Fibroblast of upper back skin (primary cell): ENCODE measurements around the gene SH3BP5L.
"Not testable (repeated sequence)": the region's sequence is repeated elsewhere in the genome, so short reads cannot be mapped to it uniquely, and the experiment has no call there.

Experiments used
- DNase-seq: peaks from one replicate; pipeline ENCODE4 v3.0.0-alpha.2; 2013

The SH3BP5L gene

DNA sequence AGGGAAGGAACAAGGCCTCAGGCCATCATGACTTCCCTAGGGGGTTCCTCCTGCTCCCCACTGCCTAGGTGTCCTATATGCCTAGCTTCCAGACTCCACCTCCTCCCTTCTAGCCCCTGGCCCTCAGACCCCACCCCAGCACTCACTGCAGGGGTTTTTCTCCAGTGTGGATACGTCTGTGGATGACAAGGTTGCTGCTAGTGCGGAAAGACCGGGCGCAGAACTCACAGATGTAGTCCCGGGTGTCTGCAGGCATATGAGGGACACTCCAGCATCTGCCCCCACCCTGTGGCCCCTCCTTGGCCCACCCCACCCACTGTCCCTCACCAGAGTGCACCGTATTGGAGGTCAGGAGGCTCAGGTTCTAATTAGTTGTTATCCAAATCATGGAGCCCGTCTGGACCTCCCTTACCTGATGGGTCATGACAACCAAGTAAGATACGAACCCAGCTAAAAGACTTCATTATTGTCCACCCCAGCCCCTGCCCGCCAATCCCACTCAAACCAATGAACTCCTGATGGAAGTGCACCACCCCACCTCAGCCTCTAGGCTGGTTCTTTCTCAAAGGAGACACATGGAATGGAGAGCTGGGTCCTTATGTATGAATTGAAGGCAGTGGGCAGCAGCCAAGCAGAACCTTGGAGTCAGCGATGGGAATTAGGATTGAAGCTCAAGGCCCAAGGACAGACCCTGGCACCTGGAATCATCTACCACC, 25.0 kb upstream of the SH3BP5L start:
- DNase-seq: no peak

- no peak for DNase-seq
These were observed 24.4 kb upstream of the SH3BP5L start for GRCh38 chr1:248850124-248850523.

GRCh38 chr1:248849637-248850036, 23.9 kb upstream of the SH3BP5L start:
- no peak for DNase-seq

- DNase-seq: no peak
These were observed 23.4 kb upstream of the SH3BP5L start for GRCh38 chr1:248849152-248849551.

GRCh38 chr1:248848602-248849001, 22.9 kb upstream of the SH3BP5L start:
- no peak for DNase-seq

GRCh38 chr1:248847956-248848561, 22.3 kb upstream of the SH3BP5L start:
- no peak for DNase-seq

DNA sequence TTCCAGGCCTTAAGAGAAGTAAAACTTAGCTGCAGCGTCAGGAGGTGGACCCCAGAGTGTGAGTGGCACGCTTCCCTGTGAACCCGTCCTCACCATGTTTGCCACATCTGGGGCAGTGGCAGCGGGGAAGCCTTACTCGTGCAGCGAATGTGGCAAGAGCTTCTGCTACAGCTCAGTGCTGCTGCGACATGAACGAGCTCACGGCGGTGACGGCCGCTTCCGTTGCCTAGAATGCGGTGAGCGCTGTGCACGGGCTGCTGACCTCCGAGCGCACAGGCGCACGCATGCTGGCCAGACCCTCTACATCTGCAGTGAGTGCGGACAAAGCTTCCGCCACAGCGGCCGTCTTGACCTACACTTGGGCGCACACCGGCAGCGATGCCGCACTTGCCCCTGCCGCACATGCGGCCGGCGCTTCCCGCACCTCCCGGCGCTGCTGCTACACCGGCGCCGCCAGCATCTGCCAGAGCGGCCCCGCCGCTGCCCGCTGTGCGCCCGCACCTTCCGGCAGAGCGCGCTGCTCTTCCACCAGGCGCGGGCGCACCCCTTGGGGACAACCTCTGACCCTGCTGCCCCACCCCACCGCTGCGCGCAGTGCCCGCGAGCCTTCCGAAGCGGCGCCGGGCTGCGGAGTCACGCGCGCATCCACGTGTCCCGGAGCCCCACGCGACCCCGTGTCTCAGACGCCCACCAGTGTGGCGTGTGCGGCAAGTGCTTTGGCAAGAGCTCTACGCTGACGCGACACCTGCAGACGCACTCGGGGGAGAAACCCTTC, 21.7 kb upstream of the SH3BP5L start:
- DNase-seq: no peak

DNA sequence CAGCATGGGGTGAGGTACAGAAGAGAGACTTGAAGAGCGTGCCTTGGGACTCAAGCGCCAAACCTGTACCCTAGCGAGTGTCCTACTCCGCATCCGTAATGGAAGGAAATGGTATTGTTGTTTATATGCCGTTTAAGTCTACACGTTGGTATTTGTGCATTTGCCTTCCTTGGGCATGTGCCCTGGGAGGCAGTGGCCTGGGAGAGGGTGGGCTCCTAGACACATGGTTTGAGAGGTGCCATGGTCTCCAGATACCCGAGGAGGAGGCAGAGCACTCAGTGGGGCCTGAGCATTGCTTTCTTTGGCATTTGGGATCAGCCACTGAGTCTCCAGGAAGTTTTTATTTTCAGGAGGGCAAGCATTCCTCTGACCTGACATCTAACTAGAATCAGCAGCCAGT, 18.8 kb upstream of the SH3BP5L start:
- no peak for DNase-seq

GRCh38 chr1:248843687-248844086, 18.0 kb upstream of the SH3BP5L start:
- DNase-seq: no peak

GRCh38 chr1:248842781-248843331, 17.1 kb upstream of the SH3BP5L start:
- no peak for DNase-seq

- DNase-seq: peak; percentile 70
These were observed 16.1 kb upstream of the SH3BP5L start for GRCh38 chr1:248841702-248842395.

GRCh38 chr1:248840946-248841345, 15.2 kb upstream of the SH3BP5L start:
- DNase-seq: peak; percentile 32

GRCh38 chr1:248839168-248839555, 13.4 kb upstream of the SH3BP5L start:
- DNase-seq: no peak

DNA sequence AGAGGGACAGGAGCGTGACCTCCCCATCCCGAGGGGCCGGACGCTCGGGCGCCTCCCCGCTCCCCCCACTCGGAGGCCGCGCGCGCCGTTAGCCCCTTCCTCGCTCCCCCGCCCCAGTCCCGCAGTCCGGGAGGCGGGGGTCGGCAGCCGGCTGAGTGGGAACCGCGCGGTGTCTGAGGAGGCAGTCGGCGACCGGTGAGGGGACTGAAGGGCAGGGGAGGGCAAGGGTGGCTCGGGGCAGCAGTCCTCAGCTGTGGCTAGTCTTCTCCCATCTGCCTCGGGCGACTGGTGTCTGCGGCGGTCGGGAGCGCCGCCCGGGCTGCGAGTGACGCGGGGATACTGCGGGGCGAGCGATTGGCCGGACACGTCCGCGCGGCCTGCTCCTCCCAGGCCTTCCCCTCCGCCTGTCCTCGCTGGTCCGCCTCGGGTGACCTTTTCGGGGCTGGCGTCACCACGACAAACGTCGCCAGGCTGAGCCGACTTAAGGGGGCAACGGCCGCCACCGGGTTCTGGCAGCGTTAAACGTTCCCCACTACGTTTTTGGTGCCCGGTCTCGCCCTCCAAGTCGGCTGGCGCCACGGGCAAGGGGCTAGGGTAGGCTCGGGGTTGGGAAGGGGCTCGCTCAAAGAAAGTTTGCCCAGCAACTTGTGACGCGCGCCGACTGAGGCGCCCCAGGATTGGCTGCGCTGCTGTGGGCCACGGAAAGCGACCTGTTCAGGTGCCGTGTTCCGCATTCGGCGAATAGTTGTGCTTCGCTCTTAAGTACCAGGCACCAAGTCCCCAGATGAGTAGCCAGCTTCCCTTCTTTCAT, 12.8 kb upstream of the SH3BP5L start:
- DNase-seq: peak; percentile 77

GRCh38 chr1:248837781-248838356, 12.2 kb upstream of the SH3BP5L start, which contains the start of gene ZNF672:
ZNF672 (plus strand) TSS chr1:248838224; CDS start chr1:248847275, 9,051 bp downstream.
- DNase-seq: peak; percentile 97

DNA sequence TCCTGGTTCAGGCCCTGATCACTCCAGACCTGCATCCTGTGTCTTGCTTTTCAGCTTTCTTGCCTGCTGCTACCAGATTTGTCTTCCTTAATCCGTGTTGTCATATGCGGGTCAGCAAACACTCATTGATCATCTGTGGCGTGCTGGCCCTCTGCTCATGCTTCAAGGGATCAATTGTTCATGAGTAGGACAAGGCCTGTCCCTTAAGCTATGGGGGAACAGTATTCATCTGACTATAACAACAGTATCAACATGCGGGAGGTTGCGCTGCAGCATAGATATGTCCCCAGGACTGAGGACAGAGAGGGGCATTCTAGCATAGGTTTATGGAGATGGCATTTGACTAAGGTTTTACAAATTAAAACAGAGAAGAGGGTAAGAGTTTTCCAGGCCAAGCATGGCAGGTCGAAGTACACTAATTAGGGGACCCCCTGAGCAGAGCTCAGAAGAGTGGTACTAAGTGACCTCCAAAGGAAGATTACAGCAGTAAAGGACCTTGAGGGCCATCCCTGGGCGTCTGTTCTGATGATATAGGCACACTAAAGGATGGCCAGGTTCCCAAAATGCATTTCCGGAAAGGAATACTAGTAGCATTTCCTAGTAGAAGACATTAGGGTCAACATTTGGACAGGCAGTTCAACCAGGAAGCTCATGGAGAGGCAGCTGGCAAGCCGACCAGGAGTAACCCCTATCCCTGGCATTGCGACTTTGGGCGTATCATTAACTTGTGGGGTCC, 11.5 kb upstream of the SH3BP5L start:
- DNase-seq: no peak

- no peak for DNase-seq
These were observed 8.7 kb upstream of the SH3BP5L start for GRCh38 chr1:248834343-248834940.

GRCh38 chr1:248831842-248832241, 6.1 kb upstream of the SH3BP5L start:
- no peak for DNase-seq

GRCh38 chr1:248830718-248831017, 5.0 kb upstream of the SH3BP5L start:
- DNase-seq: not testable (repeated sequence)

GRCh38 chr1:248828845-248829244, 3.1 kb upstream of the SH3BP5L start:
- peak; percentile 48 for DNase-seq

- no peak for DNase-seq
These were observed 174 bp downstream of the SH3BP5L start for GRCh38 chr1:248825573-248825908.
